Islet precursor cell (in vitro differentiated cells): ENCODE measurements around the gene TMED4.
A peak's percentile ranks its signal among the peaks of the same experiment; 100 is the strongest.

Experiments used
- DNase-seq: peaks from one replicate; pipeline ENCODE4 v3.0.0-alpha.2; 2018

Gene TMED4

GRCh38 chr7:44581879-44582603 is at the start of gene TMED4:
TMED4 (minus strand) TSS chr7:44582231; CDS start chr7:44582206, 25 bp downstream.
- peak; percentile 100 for DNase-seq

- DNase-seq, result no peak
Measured at GRCh38 chr7:44631458-44632115, 49.6 kb upstream of the TMED4 start.

GRCh38 chr7:44630792-44631457 is 48.9 kb upstream of the TMED4 start:
- no peak for DNase-seq

GRCh38 chr7:44629829-44630522 is 47.9 kb upstream of the TMED4 start:
- DNase-seq, result no peak

- no peak for DNase-seq
Measured at GRCh38 chr7:44626620-44627019, 44.6 kb upstream of the TMED4 start.

GRCh38 chr7:44625526-44626471 is 43.8 kb upstream of the TMED4 start:
- no peak for DNase-seq

GRCh38 chr7:44624318-44624717 is 42.3 kb upstream of the TMED4 start:
- no peak for DNase-seq

- no peak for DNase-seq
Measured at GRCh38 chr7:44622342-44623151, 40.5 kb upstream of the TMED4 start.

- DNase-seq, result no peak
Measured at GRCh38 chr7:44621750-44622103, 39.7 kb upstream of the TMED4 start.

- DNase-seq, result peak; percentile 63
Measured at GRCh38 chr7:44621034-44621749, 39.2 kb upstream of the TMED4 start.

- peak; percentile 93 for DNase-seq
Measured at GRCh38 chr7:44618753-44619152, 36.7 kb upstream of the TMED4 start.

- no peak for DNase-seq
Measured at GRCh38 chr7:44618045-44618444, 36.0 kb upstream of the TMED4 start.

GRCh38 chr7:44617225-44617890 is 35.3 kb upstream of the TMED4 start:
- no peak for DNase-seq

GRCh38 chr7:44616545-44616944 is 34.5 kb upstream of the TMED4 start:
- no peak for DNase-seq

- DNase-seq, result no peak
Measured at GRCh38 chr7:44615793-44616192, 33.8 kb upstream of the TMED4 start.

GRCh38 chr7:44615149-44615611 is 33.1 kb upstream of the TMED4 start:
- DNase-seq, result peak; percentile 82

GRCh38 chr7:44609829-44610228 is 27.8 kb upstream of the TMED4 start:
- no peak for DNase-seq

GRCh38 chr7:44608916-44609648 is 27.1 kb upstream of the TMED4 start:
- no peak for DNase-seq
